OCI-LY3 (cell line): ENCODE measurements around the gene IDS.

Experiments
- CTCF ChIP-seq: fragments of 200-600, 300-600 bp; sonication (generic); IDR thresholded peaks from 2 replicates; pipeline ENCODE4 v1.5.1; 2014; ENCODE audit warnings: antibody characterized with exemption, low read length, low read depth
- EZH2phosphoT487 ChIP-seq: fragments of 200-600 bp; shearing (Covaris generic); IDR thresholded peaks from 2 replicates; pipeline ENCODE4 v1.6.1; 2018; ENCODE audit warnings: antibody characterized with exemption, mixed run types, low read depth

GRCh38 chrX:149467920-149468319 lies 37.2 kb downstream of the IDS start:
- TF ChIP-seq CTCF (no peak), EZH2phosphoT487 (no peak)
